ENCODE data around the gene MAP4K3. TPM values are rescaled to one million over a fixed set of nuclear protein-coding genes. Genes with fewer than 3 reads are reported as not detected.
A peak's percentile ranks its signal among the peaks of the same experiment; 100 is the strongest.

MAP4K3 gene
- total and polyA plus RNA-seq, 10 of the 15 experiments (the other 5 are each of a cell fraction or from before 2014, with no cell fraction given) = 0.04 to 0.95 (median 0.21) TPM; not detected in 1

- TF ChIP-seq RUNX3 (IDR thresholded peaks at IDR 0.05; ENCODE audit: low read length) (peak; percentile 95), HCFC1 (IDR thresholded peaks at IDR 0.05; ENCODE audit: low read length) (no peak), CBFB (IDR thresholded peaks at IDR 0.05; ENCODE audit: low read depth) (peak; percentile 34; the same call in 1 of the 2 replicates), SREBF2 (IDR thresholded peaks at IDR 0.05; ENCODE audit: low read length) (no peak), MXI1 (IDR thresholded peaks at IDR 0.05; ENCODE audit: low read depth, low read length) (no peak)
These were observed 220.5 kb downstream of the MAP4K3 start (continued) for GRCh38 chr2:39216346-39217191.

GRCh38 chr2:39215545-39215944, 221.5 kb downstream of the MAP4K3 start:
- CTCF ChIA-PET = interaction anchor here (1.2 kb wide), 1 partner anchor 12 kb away, joined by 8 read pairs; no protein-coding TSS in a partner anchor
- no peak overlapping the region for H3K4me3 ChIP-seq
- FAIRE-seq (no peak), ATAC-seq (no peak), DNase-seq (ENCODE audit: low read depth, low spot score) (no peak)
- H2AFZ ChIP-seq (ENCODE audit: control insufficient read depth, low read depth, low read length) = no peak overlapping the region
- no peaks in the 10 kb centered on the region for H4K20me1 ChIP-seq (ENCODE audit: control insufficient read depth, insufficient read depth)
- POLR2A ChIA-PET = no interaction called here
- BruUV-seq (replicated peaks) = no TSS peak
- H3K9ac ChIP-seq (ENCODE audit: control insufficient read depth, insufficient read depth, low read length) = no peak overlapping the region
- intact Hi-C loops (cut with micrococcal nuclease; ENCODE audit: unreplicated experiment) (no loop called here), in situ Hi-C loops (cut with MboI) (no loop called here)
- SMC1A ChIA-PET (ENCODE audit: uncharacterized antibody, unreplicated experiment) = no interaction called here
- no peaks in the 10 kb centered on the region for H3K36me3 ChIP-seq (ENCODE audit: control insufficient read depth in 2 of 2, insufficient read depth in 2 of 2, low read length in 1 of 2)
- no peaks in the 10 kb centered on the region for H3K79me2 ChIP-seq (ENCODE audit: control insufficient read depth, insufficient read depth, low read length)
- WGBS (ENCODE audit: insufficient coverage, insufficient replicate concordance, low lambda C conversion rate, missing lambda C conversion rate) = 60% methylated on average over 2 of the region's 2 CpGs
- H3K27me3 ChIP-seq (replicated peaks in 1 of 2; ENCODE audit: control insufficient read depth in 2 of 2, insufficient read depth in 2 of 2, low read length in 1 of 2) = no peaks in the 10 kb centered on the region
- H3K9me3 ChIP-seq (replicated peaks; ENCODE audit: control insufficient read depth, insufficient read depth, low read length) = no peaks in the 10 kb centered on the region
- RAD21 ChIA-PET (ENCODE audit: unreplicated experiment) = no interaction called here
- no peak overlapping the region for H3K27ac ChIP-seq (ENCODE audit: control insufficient read depth, insufficient read depth)
- H3K4me2 ChIP-seq (ENCODE audit: control insufficient read depth, insufficient read depth) = no peak overlapping the region
- H3K4me1 ChIP-seq (ENCODE audit: control insufficient read depth, insufficient read depth, low read length) = no peaks in the 10 kb centered on the region
- TF ChIP-seq NFYB (IDR thresholded peaks at IDR 0.05; ENCODE audit: insufficient read depth, low read depth, low read length) = no peak
- TF ChIP-seq E2F8 (IDR thresholded peaks at IDR 0.05; ENCODE audit: low read depth, partially characterized antibody) = no peak
- no peak for TF ChIP-seq IKZF1 (conservative IDR thresholded peaks at IDR 0.05)
- TF ChIP-seq RFX5 (IDR thresholded peaks at IDR 0.05; ENCODE audit: low read depth, low read length) = no peak
- no peak for TF ChIP-seq ZSCAN29 (IDR thresholded peaks at IDR 0.05)
